Fibroblast of the conjunctiva (primary cell): ENCODE results near the gene PRODH2.
"Not testable (repeated sequence)": the region's sequence is repeated elsewhere in the genome, so short reads cannot be mapped to it uniquely, and the experiment has no call there.

Experiments used
- DNase-seq: peaks from one replicate; pipeline ENCODE4 v3.0.0-alpha.2; 2010; ENCODE audit warnings: low read depth

The PRODH2 gene

GRCh38 chr19:35796645-35797542 lies 15.8 kb downstream of the PRODH2 start:
- no peak for DNase-seq

GRCh38 chr19:35795564-35795963 lies 17.1 kb downstream of the PRODH2 start:
- not testable (repeated sequence) for DNase-seq

- DNase-seq, result no peak
These were observed 19.1 kb downstream of the PRODH2 start for GRCh38 chr19:35793381-35794165.

GRCh38 chr19:35792888-35793287 lies 19.8 kb downstream of the PRODH2 start:
- no peak for DNase-seq

- no peak for DNase-seq
These were observed 20.3 kb downstream of the PRODH2 start for GRCh38 chr19:35792312-35792711.

- DNase-seq, result no peak
These were observed 20.8 kb downstream of the PRODH2 start for GRCh38 chr19:35791814-35792279.

- no peak for DNase-seq
These were observed 21.4 kb downstream of the PRODH2 start for GRCh38 chr19:35790981-35791813.

GRCh38 chr19:35789978-35790944 lies 22.4 kb downstream of the PRODH2 start:
- DNase-seq, result no peak

GRCh38 chr19:35789195-35789977 lies 23.3 kb downstream of the PRODH2 start:
- DNase-seq, result no peak

- DNase-seq, result no peak
These were observed 24.3 kb downstream of the PRODH2 start for GRCh38 chr19:35788205-35788960.

- DNase-seq, result no peak
These were observed 25.3 kb downstream of the PRODH2 start for GRCh38 chr19:35787227-35787799.

- no peak for DNase-seq
These were observed 26.1 kb downstream of the PRODH2 start for GRCh38 chr19:35786299-35787160.

GRCh38 chr19:35785339-35785627 lies 27.4 kb downstream of the PRODH2 start:
- no peak for DNase-seq

- no peak for DNase-seq
These were observed 27.9 kb downstream of the PRODH2 start for GRCh38 chr19:35784503-35785338.

- no peak for DNase-seq
These were observed 28.9 kb downstream of the PRODH2 start for GRCh38 chr19:35783469-35784434.

- DNase-seq, result no peak
These were observed 30.1 kb downstream of the PRODH2 start for GRCh38 chr19:35782589-35782988.
